ENCODE measurements around the gene YJEFN3.

Gene YJEFN3

DNA sequence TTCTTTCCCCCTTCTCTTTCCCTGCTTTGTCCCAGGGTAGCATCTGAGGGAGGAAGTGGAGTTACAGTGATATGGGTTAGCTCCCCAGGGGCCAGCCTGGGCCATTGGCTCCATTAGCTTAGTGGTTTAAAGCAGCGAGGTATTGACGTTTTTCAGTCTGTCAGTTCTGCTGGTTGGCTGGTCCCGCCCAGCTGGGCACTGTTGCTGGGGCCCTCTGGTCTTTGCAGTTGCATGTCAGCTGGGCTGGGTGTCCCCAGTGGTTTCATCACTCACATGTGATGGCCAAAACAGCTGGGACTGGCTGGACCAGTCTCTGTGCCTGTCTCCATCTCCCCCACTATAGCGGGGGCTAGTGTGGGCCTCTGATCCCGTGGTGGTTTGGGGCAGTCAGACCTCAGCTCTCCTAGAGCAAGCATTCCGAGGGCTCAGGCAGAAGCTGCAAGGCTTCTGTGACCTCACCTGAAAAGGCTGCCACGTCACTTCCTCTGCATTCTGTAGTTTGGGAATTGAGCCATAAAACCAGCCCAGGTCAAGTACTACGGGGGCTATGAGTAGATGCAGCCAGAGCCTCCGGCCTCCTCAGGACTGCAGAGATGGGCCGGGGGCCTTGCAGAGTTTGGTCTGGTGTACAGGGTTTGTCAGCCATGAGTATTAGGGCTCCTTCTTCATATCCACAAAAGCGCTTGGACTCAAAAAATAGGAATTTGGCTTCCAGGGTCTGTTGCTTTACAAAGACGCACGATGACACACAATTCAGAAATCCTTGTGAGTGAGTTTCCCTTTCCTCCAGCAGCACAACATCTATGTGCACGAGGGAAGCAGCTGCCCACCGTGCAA, 43.3 kb upstream of the YJEFN3 start:
- peaks cover 4% of the 10 kb centered on the region; the same call in 1 of the 2 replicates for H4K20me1 ChIP-seq (ENCODE audit: control insufficient read depth, insufficient read depth, low read depth, low read length)
- no peak overlapping the region for H3K4me2 ChIP-seq (ENCODE audit: low read length)
- no peak overlapping the region for H3K4me3 ChIP-seq (ENCODE audit: low read length)

DNA sequence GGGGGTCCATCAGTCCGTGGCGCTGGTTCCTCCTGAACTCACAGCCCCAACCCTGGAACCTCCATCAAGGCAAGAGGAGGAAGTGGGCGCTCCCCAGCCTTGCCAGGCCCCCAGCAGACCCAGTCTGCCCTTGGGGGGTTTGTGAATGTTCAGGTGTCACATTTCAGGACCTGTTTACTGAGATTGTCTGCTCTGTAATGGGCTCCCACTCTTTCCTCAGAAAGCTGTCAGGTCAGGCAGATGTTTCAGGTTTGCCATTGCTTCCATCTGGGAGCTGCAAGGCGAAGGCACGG, 42.8 kb upstream of the YJEFN3 start:
- H4K20me1 ChIP-seq (ENCODE audit: control insufficient read depth, insufficient read depth, low read depth, low read length), result peaks cover 9% of the 10 kb centered on the region; the same call in 1 of the 2 replicates
- H3K36me3 ChIP-seq (ENCODE audit: control insufficient read depth, low read length), result peaks cover 41% of the 10 kb centered on the region
- H3K4me3 ChIP-seq (ENCODE audit: low read length), result no peak overlapping the region
- H3K79me2 ChIP-seq (ENCODE audit: control insufficient read depth, low read length), result peaks cover 90% of the 10 kb centered on the region
- TF ChIP-seq EZH2phosphoT487 (IDR thresholded peaks at IDR 0.05; ENCODE audit: borderline replicate concordance, low read length), result no peak
- TF ChIP-seq, protein P1, sequence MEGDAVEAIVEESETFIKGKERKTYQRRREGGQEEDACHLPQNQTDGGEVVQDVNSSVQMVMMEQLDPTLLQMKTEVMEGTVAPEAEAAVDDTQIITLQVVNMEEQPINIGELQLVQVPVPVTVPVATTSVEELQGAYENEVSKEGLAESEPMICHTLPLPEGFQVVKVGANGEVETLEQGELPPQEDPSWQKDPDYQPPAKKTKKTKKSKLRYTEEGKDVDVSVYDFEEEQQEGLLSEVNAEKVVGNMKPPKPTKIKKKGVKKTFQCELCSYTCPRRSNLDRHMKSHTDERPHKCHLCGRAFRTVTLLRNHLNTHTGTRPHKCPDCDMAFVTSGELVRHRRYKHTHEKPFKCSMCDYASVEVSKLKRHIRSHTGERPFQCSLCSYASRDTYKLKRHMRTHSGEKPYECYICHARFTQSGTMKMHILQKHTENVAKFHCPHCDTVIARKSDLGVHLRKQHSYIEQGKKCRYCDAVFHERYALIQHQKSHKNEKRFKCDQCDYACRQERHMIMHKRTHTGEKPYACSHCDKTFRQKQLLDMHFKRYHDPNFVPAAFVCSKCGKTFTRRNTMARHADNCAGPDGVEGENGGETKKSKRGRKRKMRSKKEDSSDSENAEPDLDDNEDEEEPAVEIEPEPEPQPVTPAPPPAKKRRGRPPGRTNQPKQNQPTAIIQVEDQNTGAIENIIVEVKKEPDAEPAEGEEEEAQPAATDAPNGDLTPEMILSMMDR (IDR thresholded peaks at IDR 0.05; ENCODE audit: low read depth, low read length, poor library complexity, severe bottlenecking), result no peak
- no peaks in the 10 kb centered on the region for H3K27me3 ChIP-seq (ENCODE audit: control insufficient read depth, low read length)
- H3K9me3 ChIP-seq (ENCODE audit: control insufficient read depth, insufficient read depth, low read length), result no peaks in the 10 kb centered on the region
- H3F3A ChIP-seq (ENCODE audit: control insufficient read depth, insufficient read depth), result peaks cover 18% of the 10 kb centered on the region
- H3K4me2 ChIP-seq (ENCODE audit: low read length), result no peak overlapping the region
- peaks cover 73% of the 10 kb centered on the region for H3K4me1 ChIP-seq (ENCODE audit: control insufficient read depth, low read length)
- no peak overlapping the region for H3K27ac ChIP-seq (ENCODE audit: low read depth, low read length)
- H3K9me2 ChIP-seq (replicated peaks; ENCODE audit: control insufficient read depth, low read length), result no peaks in the 10 kb centered on the region

More for the DNA sequence above, 43.3 kb upstream of the YJEFN3 start:
- Histone ChIP-seq H3K27me3 (ENCODE audit: control insufficient read depth, low read length) (no peaks in the 10 kb centered on the region), H3K9me2 (replicated peaks; ENCODE audit: control insufficient read depth, low read length) (no peaks in the 10 kb centered on the region), H3K9me3 (ENCODE audit: control insufficient read depth, insufficient read depth, low read length) (no peaks in the 10 kb centered on the region), H3K27ac (ENCODE audit: low read depth, low read length) (peak overlapping the region; percentile 16; the same call in 1 of the 2 replicates), H3K4me1 (ENCODE audit: control insufficient read depth, low read length) (peaks cover 69% of the 10 kb centered on the region), H3K79me2 (ENCODE audit: control insufficient read depth, low read length) (peaks cover 90% of the 10 kb centered on the region), H3K36me3 (ENCODE audit: control insufficient read depth, low read length) (peaks cover 42% of the 10 kb centered on the region), H3F3A (ENCODE audit: control insufficient read depth, insufficient read depth) (peaks cover 18% of the 10 kb centered on the region)
- no peak for TF ChIP-seq EZH2phosphoT487 (IDR thresholded peaks at IDR 0.05; ENCODE audit: borderline replicate concordance, low read length)
- TF ChIP-seq, protein P1 (IDR thresholded peaks at IDR 0.05; ENCODE audit: low read depth, low read length, poor library complexity, severe bottlenecking), result no peak

DNA sequence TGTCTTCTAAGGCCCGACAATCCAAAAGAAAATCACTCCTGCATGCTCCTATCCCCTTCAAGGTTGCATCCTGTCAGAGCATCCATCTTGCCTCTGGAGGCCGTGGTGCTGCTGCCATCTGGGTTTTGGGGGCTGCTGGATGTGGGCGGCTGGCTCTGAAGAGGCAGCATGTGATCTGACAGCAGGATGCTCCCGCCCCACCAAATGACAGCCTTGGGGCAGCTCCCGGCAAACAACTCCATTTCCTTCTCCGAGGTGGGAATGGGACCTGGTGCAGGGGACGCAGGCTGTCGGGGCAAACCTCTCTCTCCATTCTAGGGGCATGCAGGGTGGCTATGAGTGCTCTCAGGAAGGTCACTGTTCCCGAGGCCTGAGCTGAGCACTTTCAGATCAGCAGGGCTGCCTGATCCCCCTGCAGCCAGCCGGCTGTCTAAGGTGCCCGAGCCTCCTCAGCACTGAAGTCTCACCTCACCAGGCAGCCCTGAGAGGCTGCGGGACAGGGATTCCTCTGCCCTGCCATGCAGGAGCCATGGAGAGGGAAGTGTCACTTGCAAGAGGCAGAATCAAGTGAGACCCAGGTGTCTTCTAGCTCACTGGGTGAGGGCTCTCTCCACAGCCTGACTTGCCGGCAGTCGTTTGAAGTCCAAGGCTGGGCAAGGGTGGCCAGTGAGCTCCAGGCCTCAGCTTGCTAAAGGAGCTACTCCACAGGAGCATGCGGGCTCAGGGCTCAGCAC, 42.2 kb upstream of the YJEFN3 start:
- Histone ChIP-seq H3K9me3 (ENCODE audit: control insufficient read depth, insufficient read depth, low read length) (no peaks in the 10 kb centered on the region), H3F3A (ENCODE audit: control insufficient read depth, insufficient read depth) (peaks cover 18% of the 10 kb centered on the region), H3K4me3 (ENCODE audit: low read length) (no peak overlapping the region), H3K9me2 (replicated peaks; ENCODE audit: control insufficient read depth, low read length) (no peaks in the 10 kb centered on the region), H3K36me3 (ENCODE audit: control insufficient read depth, low read length) (peaks cover 41% of the 10 kb centered on the region), H3K4me2 (ENCODE audit: low read length) (no peak overlapping the region), H3K79me2 (ENCODE audit: control insufficient read depth, low read length) (peaks cover 90% of the 10 kb centered on the region), H3K27ac (ENCODE audit: low read depth, low read length) (no peak overlapping the region), H3K27me3 (ENCODE audit: control insufficient read depth, low read length) (no peaks in the 10 kb centered on the region), H3K4me1 (ENCODE audit: control insufficient read depth, low read length) (peaks cover 73% of the 10 kb centered on the region), H4K20me1 (ENCODE audit: control insufficient read depth, insufficient read depth, low read depth, low read length) (peaks cover 12% of the 10 kb centered on the region; the same call in 1 of the 2 replicates)
- TF ChIP-seq, protein P1 (IDR thresholded peaks at IDR 0.05; ENCODE audit: low read depth, low read length, poor library complexity, severe bottlenecking), result no peak
- no peak for TF ChIP-seq EZH2phosphoT487 (IDR thresholded peaks at IDR 0.05; ENCODE audit: borderline replicate concordance, low read length)
